AG04449 (cell line): ENCODE data around the gene MTRF1.

Experiments
- CTCF ChIA-PET: fragments of 350-600 bp; formaldehyde crosslinking; extraction: SDS; loops from one replicate; lab custom pipeline; 2021; ENCODE audit warnings: antibody characterized with exemption; lab: Yijun Ruan, JAX
- POLR2A ChIA-PET: fragments of 400-600, 350-600 bp; formaldehyde crosslinking; extraction: SDS; loops from one replicate; lab custom pipeline; 2020; ENCODE audit warnings: antibody characterized with exemption, inconsistent platforms; lab: Yijun Ruan, JAX
- DNase-seq: peaks from one replicate; pipeline ENCODE4 v3.0.0-alpha.2; 2010; ENCODE audit warnings: low read depth, low spot score
- H3K4me3 ChIP-seq: 2 replicates; pipeline ENCODE4 v1.5.1; 2011; ENCODE audit warnings: low read depth, mild to moderate bottlenecking, control low read depth, low read length
- CTCF ChIP-seq: IDR thresholded peaks from one replicate; pipeline ENCODE4 v1.5.1; 2011; ENCODE audit warnings: mild to moderate bottlenecking, moderate library complexity, low read length, control low read depth, inconsistent platforms; ENCODE audit not compliant: insufficient read depth; ENCODE audit errors: missing control alignments

Gene MTRF1

DNA sequence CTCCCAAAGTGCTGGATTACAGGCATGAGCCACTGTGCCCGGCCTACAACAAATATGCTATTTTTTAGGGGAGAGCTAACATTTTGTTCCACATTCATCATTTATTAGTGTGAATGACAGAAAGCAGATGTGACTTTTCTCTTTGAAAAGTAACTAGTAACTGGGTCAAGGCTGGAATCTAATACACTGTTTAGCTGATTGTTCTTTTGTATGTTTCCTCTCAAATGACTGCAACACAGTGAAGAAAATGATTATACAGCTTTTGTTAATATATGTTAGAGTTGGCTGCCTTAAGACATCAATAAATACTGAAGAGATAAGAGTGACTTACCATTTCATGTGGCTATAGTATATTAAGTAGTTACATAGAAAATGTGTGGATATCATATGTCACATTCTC is 27.0 kb downstream of the MTRF1 start:
- ChIA-PET CTCF (interaction anchor here (0.8 kb wide), 1 partner anchor 14 kb away, joined by 3 read pairs; no protein-coding TSS in a partner anchor), POLR2A (no interaction called here)
- no peak overlapping the region for H3K4me3 ChIP-seq
- no peak for DNase-seq
- no peak for TF ChIP-seq CTCF

- CTCF ChIA-PET: interaction anchor here (1.3 to 2.0 kb wide), 4 partner anchors 8 to 16 kb away, joined by 3 to 11 read pairs (median 4); no protein-coding TSS in a partner anchor
- no peak overlapping the region for H3K4me3 ChIP-seq
- DNase-seq: no peak
- no peak for TF ChIP-seq CTCF
- POLR2A ChIA-PET: no interaction called here
These were observed 30.5 kb downstream of the MTRF1 start for GRCh38 chr13:41232578-41233480.

DNA sequence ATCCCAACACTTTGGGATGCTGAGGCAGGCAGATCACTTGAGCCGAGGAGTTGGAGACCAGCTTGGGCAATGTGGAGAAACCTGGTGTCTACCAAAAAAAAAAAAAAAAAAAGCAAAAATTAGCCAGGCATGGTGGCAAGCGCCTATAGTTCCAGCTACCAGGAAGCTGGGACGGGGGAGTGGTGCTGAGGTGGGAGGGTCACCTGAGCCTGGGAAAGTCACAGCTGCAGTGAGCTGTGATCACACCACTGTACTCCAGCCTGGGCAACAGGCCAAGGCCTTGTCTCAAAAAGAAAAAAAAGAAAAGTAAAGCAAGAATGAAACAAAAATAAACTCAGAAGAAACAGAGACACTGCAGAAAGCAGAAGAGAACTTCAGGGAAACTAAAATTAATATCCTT is 31.6 kb downstream of the MTRF1 start:
- H3K4me3 ChIP-seq: no peak overlapping the region
- ChIA-PET CTCF (interaction anchor here (1.1 to 2.0 kb wide), 5 partner anchors 9 to 157 kb away, joined by 3 to 11 read pairs (median 3); no protein-coding TSS in a partner anchor), POLR2A (no interaction called here)
- TF ChIP-seq CTCF: no peak
- no peak for DNase-seq

DNA sequence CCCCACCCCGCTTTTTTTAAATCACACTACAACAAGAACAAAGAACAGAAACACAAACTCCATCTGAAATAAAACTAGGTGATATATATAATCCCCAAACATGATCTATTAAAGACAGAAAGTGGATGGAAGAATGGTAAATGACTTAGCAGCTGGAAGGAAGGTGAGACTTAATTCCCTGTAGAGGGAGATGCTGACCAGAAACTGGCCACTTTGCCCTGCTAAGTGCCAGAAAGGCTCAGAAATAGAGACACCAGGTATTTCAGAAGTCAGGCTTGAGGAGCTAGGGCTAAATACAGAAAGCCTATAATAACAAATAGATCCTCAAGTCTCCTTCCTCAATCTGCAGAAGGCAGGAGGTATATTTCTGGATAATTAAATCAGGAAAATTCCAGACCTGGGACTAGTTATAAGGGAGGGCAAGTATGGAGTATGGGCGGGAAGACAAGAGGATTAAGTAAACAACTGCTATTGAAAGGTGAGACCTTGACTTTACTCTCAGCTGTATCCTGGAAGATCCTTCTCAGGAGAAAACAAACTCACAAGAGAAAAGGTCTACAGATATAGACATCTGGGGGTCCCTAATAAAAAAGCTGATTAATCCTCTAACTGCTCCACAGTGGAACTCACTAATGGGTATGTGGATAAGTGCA is 32.2 kb downstream of the MTRF1 start:
- POLR2A ChIA-PET: no interaction called here
- DNase-seq: no peak
- TF ChIP-seq CTCF: no peak
- CTCF ChIA-PET: interaction anchor here (1.1 to 2.0 kb wide), 5 partner anchors 8 to 157 kb away, joined by 3 to 11 read pairs (median 3); no protein-coding TSS in a partner anchor
- H3K4me3 ChIP-seq: no peak overlapping the region

GRCh38 chr13:41229356-41229755 is 34.0 kb downstream of the MTRF1 start:
- no peak for DNase-seq
- no peak for TF ChIP-seq CTCF
- ChIA-PET POLR2A (no interaction called here), CTCF (interaction anchor here (0.8 to 1.0 kb wide), 2 partner anchors 155 to 174 kb away, joined by 3 read pairs; no protein-coding TSS in a partner anchor)
- H3K4me3 ChIP-seq: no peak overlapping the region
